AG04450 (cell line): ENCODE data around the gene SORCS3. TPM values are rescaled to one million over a fixed set of nuclear protein-coding genes. Genes with fewer than 3 reads are reported as not detected.

Experiments used
- CTCF ChIA-PET: fragments of 300-600, 350-600 bp; formaldehyde crosslinking; extraction: SDS; loops from one replicate; lab custom pipeline; 2022; ENCODE audit warnings: antibody characterized with exemption, inconsistent platforms; lab: Charles Lee
- POLR2A ChIA-PET: fragments of 350-600 bp; formaldehyde crosslinking; extraction: SDS; loops from one replicate; lab custom pipeline; 2021; ENCODE audit warnings: antibody characterized with exemption, inconsistent platforms; lab: Yijun Ruan, JAX
- DNase-seq: peaks from one replicate; pipeline ENCODE4 v3.0.0-alpha.2; 2011; ENCODE audit warnings: low read depth, low spot score
- H3K27ac ChIP-seq: one replicate; pipeline ENCODE4 v1.5.1; 2012; ENCODE audit warnings: low read depth, low read length, control low read depth
- H3K27me3 ChIP-seq: one replicate; pipeline ENCODE4 v1.6.0; 2012; ENCODE audit warnings: low read length; ENCODE audit not compliant: control insufficient read depth, insufficient read depth
- H3K4me3 ChIP-seq: 2 replicates; pipeline ENCODE4 v1.5.1; 2011; ENCODE audit warnings: mild to moderate bottlenecking, low read depth, low read length, control low read depth
- H3K9me3 ChIP-seq: 2 replicates; pipeline ENCODE4 v1.5.1; 2012; ENCODE audit warnings: low read length; ENCODE audit not compliant: control insufficient read depth, insufficient read depth
- CTCF ChIP-seq: IDR thresholded peaks from 2 replicates; pipeline ENCODE4 v1.5.1; 2011; ENCODE audit warnings: low read depth, low read length, control low read depth, inconsistent platforms
- polyA plus RNA-seq: library from polyadenylated mRNA; depleted of rRNA; stranded (reverse); fragments of >200 nt; gene quantifications from 2 replicates; pipeline ENCODE4 v1.2.3, GENCODE V29; 2011

SORCS3 gene
- polyA plus RNA-seq, 1 experiment, result not detected

GRCh38 chr10:105075031-105075430 lies 433.9 kb downstream of the SORCS3 start:
- DNase-seq, result no peak
- TF ChIP-seq CTCF, result no peak
- Histone ChIP-seq H3K4me3 (no peak overlapping the region), H3K27me3 (no peaks in the 10 kb centered on the region), H3K27ac (no peak overlapping the region), H3K9me3 (peaks cover 5% of the 10 kb centered on the region; the same call in 1 of the 2 replicates)
- ChIA-PET CTCF (no interaction called here), POLR2A (no interaction called here)

- POLR2A ChIA-PET, result no interaction called here
These were observed 444.9 kb downstream of the SORCS3 start for GRCh38 chr10:105085980-105086379.

GRCh38 chr10:105094048-105094447 lies 453.0 kb downstream of the SORCS3 start:
- CTCF ChIA-PET, result no interaction called here
- POLR2A ChIA-PET, result no interaction called here
- no peaks in the 10 kb centered on the region for H3K27me3 ChIP-seq
- DNase-seq, result no peak
- H3K27ac ChIP-seq, result no peak overlapping the region
- H3K4me3 ChIP-seq, result no peak overlapping the region
- TF ChIP-seq CTCF, result no peak
- peaks cover 18% of the 10 kb centered on the region for H3K9me3 ChIP-seq

More at GRCh38 chr10:105085980-105086379, 444.9 kb downstream of the SORCS3 start:
- Histone ChIP-seq H3K9me3 (peaks cover 18% of the 10 kb centered on the region), H3K27ac (no peak overlapping the region), H3K27me3 (no peaks in the 10 kb centered on the region), H3K4me3 (no peak overlapping the region)
- CTCF ChIA-PET, result no interaction called here
- DNase-seq, result no peak
- no peak for TF ChIP-seq CTCF

GRCh38 chr10:105096316-105096715 lies 455.2 kb downstream of the SORCS3 start:
- POLR2A ChIA-PET, result no interaction called here
- CTCF ChIA-PET, result no interaction called here
- H3K27ac ChIP-seq, result no peak overlapping the region
- TF ChIP-seq CTCF, result no peak
- H3K4me3 ChIP-seq, result no peak overlapping the region
- no peak for DNase-seq
- no peaks in the 10 kb centered on the region for H3K27me3 ChIP-seq
- H3K9me3 ChIP-seq, result peaks cover 9% of the 10 kb centered on the region; the same call in 1 of the 2 replicates

- no peaks in the 10 kb centered on the region for H3K27me3 ChIP-seq
- POLR2A ChIA-PET, result no interaction called here
- DNase-seq, result no peak
These were observed 461.9 kb downstream of the SORCS3 start for GRCh38 chr10:105102977-105103376.

More at GRCh38 chr10:105102977-105103376, 461.9 kb downstream of the SORCS3 start:
- no peak overlapping the region for H3K4me3 ChIP-seq
- H3K9me3 ChIP-seq, result peaks cover 2% of the 10 kb centered on the region; the same call in 1 of the 2 replicates
- CTCF ChIA-PET, result no interaction called here
- H3K27ac ChIP-seq, result no peak overlapping the region
- no peak for TF ChIP-seq CTCF
